ENCODE results near the gene NTHL1.

NTHL1 gene

DNA sequence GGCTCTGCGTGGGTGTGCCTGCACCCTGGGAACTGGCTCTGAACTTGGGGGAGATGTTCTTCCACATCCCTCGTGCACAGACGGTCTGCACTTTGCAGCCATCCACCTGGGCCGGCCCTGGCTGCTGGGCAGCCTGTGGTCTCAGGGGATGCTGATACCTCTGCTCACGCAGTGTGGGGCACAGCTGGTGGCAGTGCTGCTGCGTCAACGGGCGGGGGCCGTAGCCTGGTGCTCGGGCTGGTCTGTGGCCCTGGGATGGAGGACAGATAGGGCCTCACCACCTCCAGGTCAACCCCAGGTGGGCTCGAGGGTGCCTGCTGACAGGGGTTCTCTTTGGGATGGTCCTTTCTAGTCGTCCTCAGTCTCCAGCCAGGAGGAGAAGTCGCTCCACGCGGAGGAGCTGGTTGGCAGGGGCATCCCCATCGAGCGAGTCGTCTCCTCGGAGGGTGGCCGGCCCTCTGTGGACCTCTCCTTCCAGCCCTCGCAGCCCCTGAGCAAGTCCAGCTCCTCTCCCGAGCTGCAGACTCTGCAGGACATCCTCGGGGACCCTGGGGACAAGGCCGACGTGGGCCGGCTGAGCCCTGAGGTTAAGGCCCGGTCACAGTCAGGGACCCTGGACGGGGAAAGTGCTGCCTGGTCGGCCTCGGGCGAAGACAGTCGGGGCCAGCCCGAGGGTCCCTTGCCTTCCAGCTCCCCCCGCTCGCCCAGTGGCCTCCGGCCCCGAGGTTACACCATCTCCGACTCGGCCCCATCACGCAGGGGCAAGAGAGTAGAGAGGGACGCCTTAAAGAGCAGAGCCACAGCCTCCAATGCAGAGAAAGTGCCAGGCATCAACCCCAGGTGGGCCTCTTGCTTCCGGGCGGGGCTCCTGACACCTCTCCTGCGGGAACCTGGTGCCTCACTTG is 36.5 kb upstream of the NTHL1 start:
- DNase-seq, result no peak

DNA sequence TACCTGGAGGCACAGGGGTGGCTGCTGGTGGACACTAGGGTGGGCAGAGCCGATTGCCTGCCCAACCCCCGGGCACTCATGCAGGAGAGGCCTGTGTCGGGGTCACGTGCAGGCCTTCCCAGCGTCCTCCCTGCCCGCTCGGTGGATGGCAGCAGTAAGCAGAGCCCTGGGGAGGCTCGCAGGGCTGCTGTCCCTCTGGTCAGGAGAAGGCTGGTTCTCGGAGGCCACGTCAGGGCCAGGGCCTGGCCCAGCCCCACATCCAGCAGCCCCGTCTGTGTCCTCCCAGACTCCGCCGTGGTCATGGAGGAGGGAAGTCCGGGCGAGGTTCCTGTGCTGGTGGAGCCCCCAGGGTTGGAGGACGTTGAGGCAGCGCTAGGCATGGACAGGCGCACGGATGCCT is 35.8 kb upstream of the NTHL1 start:
- no peak for DNase-seq

GRCh38 chr16:2082983-2083364 is 35.3 kb upstream of the NTHL1 start:
- no peak for DNase-seq

DNA sequence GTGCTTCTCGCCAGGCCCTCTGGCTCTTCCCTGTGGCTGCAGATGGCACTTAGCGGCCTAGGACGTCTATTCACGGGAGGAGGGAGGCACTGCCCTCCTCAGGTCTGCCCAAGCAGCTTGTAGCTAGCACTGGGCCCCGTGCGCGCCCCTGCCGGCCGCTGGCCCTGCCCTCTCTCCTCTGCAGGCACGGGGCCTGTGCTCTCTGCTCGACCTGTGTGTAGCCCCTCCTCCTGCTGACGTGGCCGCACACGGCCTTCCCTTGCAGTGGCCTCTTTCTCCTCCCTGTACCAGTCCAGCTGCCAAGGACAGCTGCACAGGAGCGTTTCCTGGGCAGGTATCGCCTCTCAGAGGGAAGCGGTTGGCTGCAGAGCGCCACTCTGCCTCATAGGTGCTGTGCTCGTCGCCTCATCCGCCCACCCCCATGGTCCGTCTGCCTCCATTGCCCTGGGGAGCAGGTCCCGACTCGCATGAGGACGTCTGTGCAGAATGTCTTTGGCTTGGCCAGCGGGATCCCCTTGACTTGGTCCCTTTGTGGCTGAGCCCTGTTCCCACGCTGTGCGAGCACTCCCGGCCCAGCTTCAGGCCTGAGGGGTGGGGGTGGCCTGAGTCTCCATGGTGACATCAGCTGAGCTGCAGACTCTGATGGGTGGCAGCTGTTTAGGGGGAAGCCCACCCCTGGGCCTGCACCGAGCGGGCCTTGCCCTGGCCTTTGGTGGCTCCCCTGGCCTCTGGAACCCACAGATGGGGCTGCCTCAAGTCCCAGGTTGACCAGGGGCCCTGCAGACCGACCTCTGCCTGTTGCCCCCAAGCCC is 34.7 kb upstream of the NTHL1 start:
- DNase-seq, result no peak

DNA sequence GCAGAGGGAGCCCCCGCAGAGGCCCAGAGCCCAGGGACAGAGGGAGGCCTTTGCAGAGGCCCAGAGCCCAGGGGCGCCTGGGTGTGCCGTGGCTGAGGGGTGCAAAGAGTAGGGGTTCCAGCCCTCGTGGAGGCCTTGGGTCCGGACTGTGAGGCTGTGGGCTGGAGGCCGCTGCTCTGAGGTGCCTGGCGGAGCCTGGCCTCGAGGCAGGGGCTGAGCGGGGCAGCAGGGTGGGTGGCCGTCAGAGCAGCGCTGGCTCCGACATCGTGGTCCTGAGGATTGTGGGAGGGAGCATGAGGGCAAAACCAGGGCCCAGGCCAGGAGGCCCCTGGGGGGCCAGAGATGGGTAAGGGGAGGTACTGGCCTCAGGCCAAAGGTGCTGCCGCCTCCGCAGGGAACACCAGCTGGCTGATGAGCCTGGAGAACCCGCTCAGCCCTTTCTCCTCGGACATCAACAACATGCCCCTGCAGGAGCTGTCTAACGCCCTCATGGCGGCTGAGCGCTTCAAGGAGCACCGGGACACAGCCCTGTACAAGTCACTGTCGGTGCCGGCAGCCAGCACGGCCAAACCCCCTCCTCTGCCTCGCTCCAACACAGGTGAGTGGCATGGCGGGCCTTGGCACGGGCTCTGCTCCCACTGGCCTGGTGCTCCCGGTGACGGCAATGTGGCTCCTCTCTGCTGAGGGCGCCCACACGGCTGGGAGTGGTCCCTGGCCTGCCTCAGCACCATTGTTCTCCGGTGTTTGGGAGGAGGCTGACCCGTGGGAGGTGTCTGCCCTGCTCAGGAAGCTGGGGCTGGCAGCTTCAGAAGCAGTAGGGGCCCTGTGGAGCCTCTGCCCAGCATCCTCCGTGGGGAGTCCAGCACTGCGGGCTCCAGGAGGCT is 33.8 kb upstream of the NTHL1 start:
- no peak for DNase-seq

GRCh38 chr16:2079991-2080390 is 32.4 kb upstream of the NTHL1 start:
- DNase-seq, result no peak

- DNase-seq, result no peak
Measured at GRCh38 chr16:2079311-2079800, 31.7 kb upstream of the NTHL1 start.

DNA sequence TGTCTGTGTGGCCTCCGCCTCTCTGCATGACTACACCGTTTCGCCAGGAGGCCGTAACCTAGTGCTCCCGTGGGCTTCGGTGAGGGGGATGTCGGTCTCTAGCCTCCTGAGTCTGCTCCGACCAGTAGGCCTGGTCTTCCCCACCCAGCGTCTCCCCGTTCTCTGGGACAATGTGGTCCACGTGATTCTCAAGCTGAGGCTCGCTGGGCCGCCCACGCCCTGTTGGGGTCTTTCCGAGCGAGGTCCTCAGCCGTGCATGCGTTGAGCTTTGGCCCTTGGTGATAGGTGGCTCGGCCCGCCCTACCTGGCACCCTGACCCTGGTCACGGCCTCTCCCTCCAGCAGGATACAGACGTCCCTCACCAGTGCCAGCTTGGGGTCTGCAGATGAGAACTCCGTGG is 31.1 kb upstream of the NTHL1 start:
- no peak for DNase-seq

DNA sequence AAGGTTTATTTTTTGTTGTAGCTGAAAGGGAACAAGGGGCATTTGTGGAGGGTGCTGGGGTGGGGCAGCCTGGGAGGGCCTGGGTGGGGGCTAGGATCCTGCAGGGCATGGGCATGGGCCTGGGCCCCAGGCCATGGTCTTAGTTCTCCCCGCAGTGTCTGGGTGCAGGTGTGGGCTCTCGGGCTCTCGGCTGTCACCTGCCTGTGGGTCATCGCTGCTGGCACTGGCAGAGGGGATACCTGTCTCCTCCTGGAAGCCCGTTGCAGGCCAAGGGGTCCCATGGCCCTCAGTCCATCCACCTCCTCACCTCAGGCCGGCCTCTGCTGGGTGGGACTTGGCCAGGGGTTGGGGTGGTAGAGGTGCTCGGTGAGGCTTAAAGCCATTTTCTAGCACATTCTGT is 30.5 kb upstream of the NTHL1 start:
- DNase-seq, result no peak

GRCh38 chr16:2077696-2078095 is 30.1 kb upstream of the NTHL1 start:
- no peak for DNase-seq

GRCh38 chr16:2077016-2077415 is 29.4 kb upstream of the NTHL1 start:
- DNase-seq, result no peak

DNA sequence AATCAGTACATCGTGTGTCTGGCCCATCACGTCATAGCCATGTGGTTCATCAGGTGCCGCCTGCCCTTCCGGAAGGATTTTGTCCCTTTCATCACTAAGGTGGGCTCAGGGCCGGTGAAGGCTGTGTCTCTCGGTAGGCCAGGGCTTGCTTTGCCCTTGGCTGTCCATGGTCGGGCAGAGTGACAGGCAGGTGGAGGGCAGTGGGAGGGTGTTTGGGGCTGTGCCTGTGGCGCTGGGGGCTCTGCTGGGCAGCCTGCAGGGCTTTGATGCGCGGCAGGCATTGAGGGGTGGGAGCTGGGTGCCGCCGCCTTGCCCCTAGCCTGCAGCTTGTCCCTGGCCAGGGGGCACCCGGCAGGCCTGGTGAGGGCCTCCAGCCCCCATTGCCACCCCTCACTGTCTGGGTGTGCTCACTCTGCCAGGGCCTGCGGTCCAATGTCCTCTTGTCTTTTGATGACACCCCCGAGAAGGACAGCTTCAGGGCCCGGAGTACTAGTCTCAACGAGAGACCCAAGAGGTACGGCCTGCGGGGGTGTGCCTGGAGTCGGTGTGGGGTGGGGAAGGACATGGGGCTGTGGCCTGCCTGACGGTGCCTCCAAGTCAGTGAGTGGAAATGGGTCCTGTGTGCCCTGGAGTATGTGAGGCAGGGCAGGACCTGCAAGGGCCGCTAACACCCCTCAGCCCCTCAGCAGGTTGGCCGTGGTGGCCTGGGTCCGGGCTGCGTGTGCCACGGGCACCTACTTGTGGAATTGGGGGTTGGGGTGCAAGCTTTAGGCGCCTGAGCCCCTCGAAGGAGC is 28.6 kb upstream of the NTHL1 start:
- DNase-seq, result no peak

- no peak for DNase-seq
Measured at GRCh38 chr16:2075631-2076030, 28.0 kb upstream of the NTHL1 start.

- no peak for DNase-seq
Measured at GRCh38 chr16:2074071-2074470, 26.4 kb upstream of the NTHL1 start.

DNA sequence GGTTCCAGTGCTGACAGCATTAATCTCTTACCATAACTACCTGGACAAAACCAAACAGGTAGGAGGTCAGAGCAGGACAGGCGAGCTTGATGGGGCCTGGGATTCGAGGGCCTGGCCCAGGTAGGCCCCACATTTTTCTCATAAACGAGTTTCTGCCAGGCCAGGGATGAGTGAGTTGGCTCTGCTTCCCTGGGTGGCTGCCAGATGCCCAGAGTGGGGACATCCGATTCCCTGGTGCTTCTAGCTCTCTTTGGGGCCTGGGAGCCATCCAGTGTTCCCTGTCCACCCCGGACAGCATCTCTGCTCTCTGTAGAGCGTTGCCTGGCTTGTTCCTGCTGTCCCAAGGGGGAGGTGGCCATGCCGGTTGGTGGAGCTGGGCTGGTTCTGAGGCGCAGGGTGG is 25.3 kb upstream of the NTHL1 start:
- DNase-seq, result no peak

GRCh38 chr16:2071454-2072202 is 24.0 kb upstream of the NTHL1 start:
- no peak for DNase-seq

DNA sequence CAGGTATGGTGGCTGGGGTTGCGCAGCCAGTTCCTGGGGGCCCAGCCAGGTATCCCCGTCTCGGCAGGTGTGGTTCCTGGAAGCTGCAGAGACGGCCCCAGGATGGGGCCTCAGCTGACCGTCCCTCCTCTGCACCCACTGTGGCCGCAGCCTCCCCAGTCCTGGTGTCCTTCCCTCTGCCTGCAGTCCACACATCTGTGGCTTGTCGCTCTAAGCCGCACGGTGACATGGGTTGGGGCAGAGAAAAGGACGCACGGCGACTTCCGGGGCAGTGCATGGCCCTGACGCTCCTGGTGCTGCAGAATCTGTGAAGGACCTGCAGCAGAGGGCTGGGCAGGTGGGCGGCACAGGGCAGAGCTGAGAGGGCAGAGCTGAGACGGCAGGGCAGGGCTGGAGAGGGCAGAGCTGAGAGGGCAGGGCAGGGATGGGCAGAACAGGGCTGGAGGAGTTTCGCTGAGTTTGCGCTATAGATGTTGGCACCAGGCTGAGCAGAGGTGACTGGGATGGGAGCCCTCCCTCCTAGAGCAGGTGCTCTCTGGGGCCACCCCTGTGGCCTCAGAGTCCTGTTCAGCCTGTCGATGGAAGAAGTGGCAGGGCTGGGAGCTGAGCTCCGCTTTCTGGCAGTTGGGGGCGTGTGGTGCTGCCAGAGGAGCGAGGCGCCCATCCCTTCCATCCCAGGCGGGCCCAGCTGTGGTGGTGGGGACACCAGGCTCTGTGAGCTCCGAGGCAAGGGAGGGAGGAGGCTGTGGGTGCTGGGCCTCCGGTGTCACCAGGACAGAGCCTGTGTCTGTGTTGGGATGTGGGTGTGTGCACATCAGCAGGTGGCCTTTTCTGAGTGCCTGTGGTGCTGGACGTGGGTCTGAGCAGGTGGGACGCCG is 23.2 kb upstream of the NTHL1 start:
- DNase-seq, result no peak

DNA sequence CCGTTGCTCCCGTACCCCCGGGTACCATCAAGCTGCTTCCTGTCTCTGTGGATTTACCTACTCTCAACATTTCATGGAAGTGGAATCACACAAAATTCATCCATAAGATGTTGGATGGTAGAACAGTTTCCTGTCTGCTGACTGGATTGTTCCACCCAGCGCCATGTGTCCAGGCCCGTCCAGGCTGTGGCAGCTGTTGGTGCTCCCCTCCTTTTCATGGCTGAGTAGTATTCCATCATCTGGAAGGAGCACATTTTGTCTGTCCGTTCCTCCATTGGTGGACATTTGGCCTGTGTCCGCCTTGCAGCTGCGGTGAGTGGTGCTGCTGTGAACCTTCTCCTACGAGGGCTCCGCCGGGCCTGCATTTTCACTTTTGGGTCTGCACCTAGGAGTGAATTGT is 18.5 kb upstream of the NTHL1 start:
- DNase-seq, result no peak

GRCh38 chr16:2064368-2064945 is 16.8 kb upstream of the NTHL1 start:
- DNase-seq, result no peak

DNA sequence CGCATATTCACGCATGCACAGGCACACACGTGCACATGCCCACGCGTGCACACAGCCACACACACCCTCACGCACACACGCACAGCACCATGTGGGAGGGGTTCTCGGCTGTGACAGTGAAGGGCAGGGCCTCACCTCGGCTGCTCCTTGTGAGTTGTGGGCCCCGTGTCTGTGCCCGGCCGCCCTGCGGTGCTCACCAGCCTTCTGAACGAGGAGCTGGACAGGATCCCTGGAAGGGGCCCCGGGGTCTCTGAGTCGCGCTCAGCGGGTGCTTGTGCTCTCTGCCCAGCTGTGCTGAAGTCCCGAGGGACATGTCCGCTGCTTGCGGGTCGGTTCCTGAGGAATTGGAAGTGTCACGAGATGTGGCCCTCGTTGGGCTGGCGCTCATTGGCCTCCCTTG is 16.2 kb upstream of the NTHL1 start:
- DNase-seq, result no peak

Data from EL (cell line).